ENCODE results near the gene CLIC4.

GRCh38 chr1:24881034-24881433, 135.8 kb downstream of the CLIC4 start:
- TF ChIP-seq, protein P1, sequence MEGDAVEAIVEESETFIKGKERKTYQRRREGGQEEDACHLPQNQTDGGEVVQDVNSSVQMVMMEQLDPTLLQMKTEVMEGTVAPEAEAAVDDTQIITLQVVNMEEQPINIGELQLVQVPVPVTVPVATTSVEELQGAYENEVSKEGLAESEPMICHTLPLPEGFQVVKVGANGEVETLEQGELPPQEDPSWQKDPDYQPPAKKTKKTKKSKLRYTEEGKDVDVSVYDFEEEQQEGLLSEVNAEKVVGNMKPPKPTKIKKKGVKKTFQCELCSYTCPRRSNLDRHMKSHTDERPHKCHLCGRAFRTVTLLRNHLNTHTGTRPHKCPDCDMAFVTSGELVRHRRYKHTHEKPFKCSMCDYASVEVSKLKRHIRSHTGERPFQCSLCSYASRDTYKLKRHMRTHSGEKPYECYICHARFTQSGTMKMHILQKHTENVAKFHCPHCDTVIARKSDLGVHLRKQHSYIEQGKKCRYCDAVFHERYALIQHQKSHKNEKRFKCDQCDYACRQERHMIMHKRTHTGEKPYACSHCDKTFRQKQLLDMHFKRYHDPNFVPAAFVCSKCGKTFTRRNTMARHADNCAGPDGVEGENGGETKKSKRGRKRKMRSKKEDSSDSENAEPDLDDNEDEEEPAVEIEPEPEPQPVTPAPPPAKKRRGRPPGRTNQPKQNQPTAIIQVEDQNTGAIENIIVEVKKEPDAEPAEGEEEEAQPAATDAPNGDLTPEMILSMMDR (IDR thresholded peaks at IDR 0.05 in 8 of 11, conservative IDR thresholded peaks at IDR 0.05 in 3 of 11): no peak
- TF ChIP-seq POLR2A (IDR thresholded peaks at IDR 0.05): no peak

Measured in spleen (tissue), 7 donors.